GM23338 (cell line): ENCODE measurements around the gene PIEZO2. TPM values are rescaled to one million over a fixed set of nuclear protein-coding genes. Genes with fewer than 3 reads are reported as not detected.

Source experiments
- ATAC-seq: fragments of 200-7000 bp; cut with Tn5 transposase; 3 replicates; pipeline ENCODE4 v1.9.1; 2020
- DNase-seq: peaks from one replicate; pipeline ENCODE4 v3.0.0-alpha.2; 2015; ENCODE audit warnings: low spot score
- H2AFZ ChIP-seq: fragments of 200-600 bp; sonication (generic); 2 replicates; pipeline ENCODE4 v1.8.0; 2016; ENCODE audit warnings: antibody characterized with exemption, mild to moderate bottlenecking, moderate library complexity
- H3F3A ChIP-seq: fragments of 200-600 bp; sonication (generic); replicated peaks from 2 replicates; pipeline ENCODE4 v1.8.0; 2017; ENCODE audit warnings: antibody characterized with exemption, mixed run types, low read depth
- H3K27ac ChIP-seq: fragments of 200-600 bp; sonication (generic); 2 replicates; pipeline ENCODE4 v1.6.1; 2016; ENCODE audit warnings: low read depth
- H3K27me3 ChIP-seq: fragments of 200-600 bp; sonication (generic); 2 replicates; pipeline ENCODE4 v1.8.0; 2016; ENCODE audit warnings: mild to moderate bottlenecking, mixed run types, moderate library complexity; ENCODE audit not compliant: insufficient read depth
- H3K36me3 ChIP-seq: fragments of 200-600 bp; sonication (generic); 2 replicates; pipeline ENCODE4 v1.8.0; 2016; ENCODE audit warnings: mild to moderate bottlenecking; ENCODE audit not compliant: insufficient read depth
- H3K4me1 ChIP-seq: fragments of 200-600 bp; sonication (generic); 2 replicates; pipeline ENCODE4 v1.8.0; 2016; ENCODE audit warnings: mild to moderate bottlenecking, moderate library complexity; ENCODE audit not compliant: insufficient read depth
- H3K4me2 ChIP-seq: fragments of 200-600 bp; sonication (generic); 2 replicates; pipeline ENCODE4 v1.7.1; 2017; ENCODE audit warnings: mixed run types
- H3K4me3 ChIP-seq: fragments of 200-600 bp; sonication (generic); 2 replicates; pipeline ENCODE4 v1.6.1; 2016; ENCODE audit warnings: mixed run types
- H3K79me2 ChIP-seq: fragments of 200-600 bp; sonication (generic); replicated peaks from 2 replicates; pipeline ENCODE4 v1.8.0; 2017; ENCODE audit warnings: mild to moderate bottlenecking; ENCODE audit not compliant: insufficient read depth
- H3K9me2 ChIP-seq: fragments of 200-600 bp; sonication (generic); 2 replicates; pipeline ENCODE4 v1.8.0; 2017; ENCODE audit not compliant: insufficient read depth
- H4K20me1 ChIP-seq: fragments of 200-600 bp; sonication (generic); replicated peaks from 2 replicates; pipeline ENCODE4 v1.8.0; 2017; ENCODE audit warnings: mild to moderate bottlenecking; ENCODE audit not compliant: insufficient read depth
- H3K27ac Mint-ChIP-seq: 2 replicates; pipeline ENCODE4 v1.8.0; 2020; ENCODE audit warnings: inconsistent platforms, mild to moderate bottlenecking, moderate library complexity, mixed read lengths
- H3K27me3 Mint-ChIP-seq: 3 replicates; pipeline ENCODE4 v1.8.0; 2022; ENCODE audit warnings: low read depth, mild to moderate bottlenecking, moderate library complexity, mixed read lengths, inconsistent platforms; ENCODE audit not compliant: insufficient read depth, poor library complexity
- H3K36me3 Mint-ChIP-seq: 3 replicates; pipeline ENCODE4 v1.8.0; 2021; ENCODE audit warnings: low read depth, mild to moderate bottlenecking, inconsistent platforms, moderate library complexity, mixed read lengths
- H3K4me1 Mint-ChIP-seq: 3 replicates; pipeline ENCODE4 v1.8.0; 2020; ENCODE audit warnings: mild to moderate bottlenecking, inconsistent platforms, mixed read lengths
- H3K4me3 Mint-ChIP-seq: 3 replicates; pipeline ENCODE4 v1.8.0; 2021; ENCODE audit warnings: moderate library complexity, mild to moderate bottlenecking, inconsistent platforms, mixed read lengths
- H3K9me3 Mint-ChIP-seq: 3 replicates; pipeline ENCODE4 v1.8.0; 2020; ENCODE audit warnings: moderate library complexity, mild to moderate bottlenecking, inconsistent platforms, mixed read lengths
- ETS1 ChIP-seq: IDR thresholded peaks from 2 replicates; pipeline ENCODE4 v1.6.1; 2016; ENCODE audit warnings: antibody characterized with exemption
- EZH2 ChIP-seq: fragments of 200-600 bp; sonication (generic); IDR thresholded peaks from one replicate; pipeline ENCODE4 v1.8.0; 2017; ENCODE audit warnings: antibody characterized with exemption, mild to moderate bottlenecking, low read depth; ENCODE audit not compliant: unreplicated experiment
- EZH2phosphoT487 ChIP-seq: fragments of 200-600 bp; sonication (generic); IDR thresholded peaks from one replicate; pipeline ENCODE4 v1.8.1; 2018; ENCODE audit warnings: antibody characterized with exemption; ENCODE audit not compliant: unreplicated experiment
- JUNB ChIP-seq: IDR thresholded peaks from one replicate; pipeline ENCODE4 v1.6.1; 2016; ENCODE audit warnings: antibody characterized with exemption; ENCODE audit not compliant: unreplicated experiment
- REST ChIP-seq: IDR thresholded peaks from one replicate; pipeline ENCODE4 v1.6.1; 2018; ENCODE audit warnings: antibody characterized with exemption; ENCODE audit not compliant: unreplicated experiment
- ZNF114 ChIP-seq: fragments of 250-450 bp; sonication (Bioruptor Pico); IDR thresholded peaks from 2 replicates; pipeline ENCODE4 v1.5.0; 2020; ENCODE audit warnings: mild to moderate bottlenecking, moderate library complexity
- polyA plus RNA-seq: library from polyadenylated mRNA; unstranded; fragments of >200 nt; fragmentation: Nextera tagmentation; extraction: Ambion mirVana; gene quantifications from 2 replicates; pipeline ENCODE4 v1.2.1, GENCODE V29; 2016
- total RNA-seq: library from RNA; depleted of rRNA; stranded (reverse); fragments of >200 nt; shearing (Covaris generic); gene quantifications from 2 replicates; pipeline ENCODE4 v1.2.3, GENCODE V29; 2014
- TF ChIP-seq, protein P1 (sequence below), 2 experiments: fragments of 200-600 bp in 1 of 2; sonication (generic) in 1 of 2; conservative IDR thresholded peaks; 2 replicates each; pipeline versions ENCODE4 v1.5.1 to v1.6.1; 2016 to 2017; ENCODE audit warnings: antibody characterized with exemption in 2 of 2, low read depth in 2 of 2, mild to moderate bottlenecking in 2 of 2, moderate library complexity in 1 of 2

Gene PIEZO2
- total and polyA plus RNA-seq, 2 experiments from 2014 or later = 4.8 to 8.2 TPM

DNA sequence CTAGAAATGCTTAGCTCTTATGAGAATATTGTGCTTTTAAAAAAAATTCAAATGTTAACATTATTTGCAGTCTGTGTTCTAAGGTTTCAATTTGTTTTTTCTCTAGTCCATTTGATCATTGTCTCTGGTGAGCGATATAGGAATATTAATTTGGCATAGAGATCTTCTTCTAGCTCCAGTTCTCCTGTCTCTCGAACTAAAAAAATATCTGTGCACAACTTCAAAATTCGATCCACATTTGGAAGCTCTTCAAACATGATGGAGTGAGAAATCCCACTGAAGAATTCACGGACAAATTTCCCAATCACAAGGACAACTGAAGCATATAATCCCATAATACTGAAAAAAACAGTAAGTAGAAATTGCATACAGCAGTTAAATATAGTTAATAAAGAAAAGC is 477.9 kb downstream of the PIEZO2 start:
- Histone ChIP-seq H3K27ac (no peak overlapping the region), H2AFZ (no peak overlapping the region), H3K9me2 (0 out of 2 replicates have a peak, but pooled peaks cover under 1% of the 10 kb centered on the region), H3K4me2 (no peak overlapping the region), H3K79me2 (no peaks in the 10 kb centered on the region), H3K27me3 (no peaks in the 10 kb centered on the region), H3F3A (no peaks in the 10 kb centered on the region), H3K4me3 (no peak overlapping the region), H4K20me1 (no peaks in the 10 kb centered on the region), H3K36me3 (no peaks in the 10 kb centered on the region), H3K4me1 (no peaks in the 10 kb centered on the region)
- no peak for TF ChIP-seq JUNB
- no peak for TF ChIP-seq REST
- TF ChIP-seq ETS1 = no peak
- TF ChIP-seq, protein P1, sequence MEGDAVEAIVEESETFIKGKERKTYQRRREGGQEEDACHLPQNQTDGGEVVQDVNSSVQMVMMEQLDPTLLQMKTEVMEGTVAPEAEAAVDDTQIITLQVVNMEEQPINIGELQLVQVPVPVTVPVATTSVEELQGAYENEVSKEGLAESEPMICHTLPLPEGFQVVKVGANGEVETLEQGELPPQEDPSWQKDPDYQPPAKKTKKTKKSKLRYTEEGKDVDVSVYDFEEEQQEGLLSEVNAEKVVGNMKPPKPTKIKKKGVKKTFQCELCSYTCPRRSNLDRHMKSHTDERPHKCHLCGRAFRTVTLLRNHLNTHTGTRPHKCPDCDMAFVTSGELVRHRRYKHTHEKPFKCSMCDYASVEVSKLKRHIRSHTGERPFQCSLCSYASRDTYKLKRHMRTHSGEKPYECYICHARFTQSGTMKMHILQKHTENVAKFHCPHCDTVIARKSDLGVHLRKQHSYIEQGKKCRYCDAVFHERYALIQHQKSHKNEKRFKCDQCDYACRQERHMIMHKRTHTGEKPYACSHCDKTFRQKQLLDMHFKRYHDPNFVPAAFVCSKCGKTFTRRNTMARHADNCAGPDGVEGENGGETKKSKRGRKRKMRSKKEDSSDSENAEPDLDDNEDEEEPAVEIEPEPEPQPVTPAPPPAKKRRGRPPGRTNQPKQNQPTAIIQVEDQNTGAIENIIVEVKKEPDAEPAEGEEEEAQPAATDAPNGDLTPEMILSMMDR (conservative IDR thresholded peaks at IDR 0.05; ENCODE audit: low read depth in 2 of 2) = no peak
- no peak for TF ChIP-seq EZH2phosphoT487
- TF ChIP-seq EZH2 = no peak
- no peak for TF ChIP-seq ZNF114
- Mint-ChIP-seq H3K4me1 (no peaks in the 10 kb centered on the region), H3K27me3 (peaks cover 1% of the 10 kb centered on the region), H3K9me3 (0 out of 3 replicates have a peak, but pooled peaks cover 4% of the 10 kb centered on the region), H3K4me3 (no peak overlapping the region), H3K27ac (no peak overlapping the region), H3K36me3 (peaks cover 7% of the 10 kb centered on the region; the same call in 1 of the 3 replicates)
- ATAC-seq (no peak), DNase-seq (no peak)

GRCh38 chr18:10670856-10671255 is 478.5 kb downstream of the PIEZO2 start:
- Histone ChIP-seq H3F3A (no peaks in the 10 kb centered on the region), H3K4me2 (no peak overlapping the region), H3K4me1 (no peaks in the 10 kb centered on the region), H3K4me3 (no peak overlapping the region), H3K9me2 (no peaks in the 10 kb centered on the region), H3K27ac (no peak overlapping the region), H3K27me3 (no peaks in the 10 kb centered on the region), H4K20me1 (no peaks in the 10 kb centered on the region), H3K79me2 (no peaks in the 10 kb centered on the region), H2AFZ (no peak overlapping the region), H3K36me3 (no peaks in the 10 kb centered on the region)
- H3K27ac Mint-ChIP-seq = no peak overlapping the region
- no peaks in the 10 kb centered on the region for H3K4me1 Mint-ChIP-seq
- H3K36me3 Mint-ChIP-seq = 0 out of 3 replicates have a peak, but pooled peaks cover 2% of the 10 kb centered on the region
- H3K9me3 Mint-ChIP-seq = 0 out of 3 replicates have a peak, but pooled peaks cover 2% of the 10 kb centered on the region
- ATAC-seq = no peak
- no peak for DNase-seq
- no peak overlapping the region for H3K4me3 Mint-ChIP-seq
- peaks cover 1% of the 10 kb centered on the region for H3K27me3 Mint-ChIP-seq
- no peak for TF ChIP-seq JUNB
- TF ChIP-seq, protein P1 (conservative IDR thresholded peaks at IDR 0.05; ENCODE audit: low read depth in 2 of 2) = peak in 1 of 2 experiments; percentile 29; a peak in 1 of 4 replicates
